OCI-LY1 (cell line): Measurements from ENCODE around the gene TMEM59.

Source experiments
- H2AFZ ChIP-seq: fragments of 200-600 bp; sonication (generic), shearing (Covaris generic); 2 replicates; pipeline ENCODE4 v1.6.0; 2014; ENCODE audit warnings: antibody characterized with exemption, mild to moderate bottlenecking, low read length
- H3F3A ChIP-seq: fragments of 200-600 bp; sonication (generic), shearing (Covaris generic); 2 replicates; pipeline ENCODE4 v1.6.0; 2014; ENCODE audit warnings: mild to moderate bottlenecking, antibody characterized with exemption, low read length, moderate library complexity; ENCODE audit not compliant: insufficient read depth
- H3K27ac ChIP-seq: fragments of 200-600 bp; sonication (generic); 2 replicates; pipeline ENCODE4 v1.5.1; 2014; ENCODE audit warnings: low read length, mixed run types, mild to moderate bottlenecking, low read depth; ENCODE audit not compliant: poor library complexity, severe bottlenecking
- H3K27me3 ChIP-seq: fragments of 200-600 bp; sonication (generic); 2 replicates; pipeline ENCODE4 v1.6.0; 2014; ENCODE audit warnings: antibody characterized with exemption, mild to moderate bottlenecking, low read length, moderate library complexity; ENCODE audit not compliant: insufficient read depth
- H3K36me3 ChIP-seq: fragments of 200-600 bp; sonication (generic); 2 replicates; pipeline ENCODE4 v1.6.1; 2014; ENCODE audit warnings: mild to moderate bottlenecking, antibody characterized with exemption, low read length, moderate library complexity, mixed read lengths; ENCODE audit not compliant: insufficient read depth
- H3K4me1 ChIP-seq: fragments of 200-600 bp; sonication (generic); 2 replicates; pipeline ENCODE4 v1.5.1; 2014; ENCODE audit warnings: mild to moderate bottlenecking, low read length, moderate library complexity; ENCODE audit not compliant: insufficient read depth, severe bottlenecking
- H3K4me2 ChIP-seq: fragments of 200-600 bp; sonication (generic), shearing (Covaris generic); 2 replicates; pipeline ENCODE4 v1.6.1; 2014; ENCODE audit warnings: low read length
- H3K4me3 ChIP-seq: fragments of 200-600 bp; sonication (generic); 2 replicates; pipeline ENCODE4 v1.5.1; 2014; ENCODE audit warnings: low read length, low read depth, mild to moderate bottlenecking, mixed read lengths; ENCODE audit not compliant: poor library complexity, severe bottlenecking
- H3K79me2 ChIP-seq: fragments of 200-600 bp; shearing (Covaris generic); 2 replicates; pipeline ENCODE4 v1.6.1; 2016; ENCODE audit warnings: mixed run types, low read length, mixed read lengths; ENCODE audit not compliant: insufficient read depth
- H3K9ac ChIP-seq: fragments of 200-600 bp; sonication (generic), shearing (Covaris generic); 2 replicates; pipeline ENCODE4 v1.6.1; 2014; ENCODE audit warnings: mild to moderate bottlenecking, low read length, mixed read lengths
- H3K9me2 ChIP-seq: fragments of 200-600 bp; sonication (generic), shearing (Covaris generic); 2 replicates; pipeline ENCODE4 v1.6.1; 2014; ENCODE audit warnings: low read depth, mild to moderate bottlenecking, low read length, mixed read lengths
- H3K9me3 ChIP-seq: fragments of 200-600 bp; shearing (Covaris generic); 2 replicates; pipeline ENCODE4 v1.6.1; 2014; ENCODE audit warnings: low read length, mixed read lengths
- H4K20me1 ChIP-seq: fragments of 200-600 bp; sonication (generic), shearing (Covaris generic); 2 replicates; pipeline ENCODE4 v1.6.0; 2016; ENCODE audit warnings: mild to moderate bottlenecking, low read length; ENCODE audit not compliant: insufficient read depth
- EZH2 ChIP-seq: fragments of 200-600 bp; sonication (generic), shearing (Covaris generic); IDR thresholded peaks from 2 replicates; pipeline ENCODE4 v1.8.0; 2017; ENCODE audit warnings: borderline replicate concordance, mixed run types, mild to moderate bottlenecking, antibody characterized with exemption, low read length, moderate library complexity, mixed read lengths
- TF ChIP-seq, protein P1 (sequence below): fragments of 200-600 bp; sonication (generic), shearing (Covaris generic); IDR thresholded peaks from 2 replicates; pipeline ENCODE4 v1.5.1; 2017; ENCODE audit warnings: mild to moderate bottlenecking, antibody characterized with exemption, low read length, moderate library complexity, mixed read lengths

TMEM59 gene

DNA sequence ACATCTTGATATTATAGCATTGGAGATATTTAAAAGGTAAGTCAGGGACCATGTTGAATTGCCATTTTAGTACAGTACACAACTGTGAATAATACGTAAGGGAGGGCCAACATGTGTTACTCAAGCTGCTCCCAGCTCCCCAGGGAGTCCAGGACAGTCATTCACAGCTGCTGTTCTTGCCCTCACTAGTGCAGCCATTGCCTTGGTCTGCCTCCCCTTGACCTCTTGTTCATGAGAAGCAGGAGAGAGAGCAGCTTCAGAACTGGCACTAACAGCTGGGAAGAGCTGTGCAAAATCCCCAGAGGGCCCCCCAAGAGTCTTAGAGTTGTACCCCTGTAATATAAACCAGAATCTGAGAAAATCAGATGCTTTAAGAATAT is 16.8 kb upstream of the TMEM59 start:
- peaks cover 19% of the 10 kb centered on the region for H3K36me3 ChIP-seq
- H2AFZ ChIP-seq = no peak overlapping the region
- no peak overlapping the region for H3K27ac ChIP-seq
- no peaks in the 10 kb centered on the region for H3K4me1 ChIP-seq
- no peaks in the 10 kb centered on the region for H3K9me2 ChIP-seq
- H3K9me3 ChIP-seq = no peaks in the 10 kb centered on the region
- no peaks in the 10 kb centered on the region for H4K20me1 ChIP-seq
- H3K4me2 ChIP-seq = no peak overlapping the region
- no peak overlapping the region for H3K4me3 ChIP-seq
- H3F3A ChIP-seq = no peaks in the 10 kb centered on the region
- no peak overlapping the region for H3K9ac ChIP-seq
- TF ChIP-seq EZH2 = no peak
- TF ChIP-seq, protein P1, sequence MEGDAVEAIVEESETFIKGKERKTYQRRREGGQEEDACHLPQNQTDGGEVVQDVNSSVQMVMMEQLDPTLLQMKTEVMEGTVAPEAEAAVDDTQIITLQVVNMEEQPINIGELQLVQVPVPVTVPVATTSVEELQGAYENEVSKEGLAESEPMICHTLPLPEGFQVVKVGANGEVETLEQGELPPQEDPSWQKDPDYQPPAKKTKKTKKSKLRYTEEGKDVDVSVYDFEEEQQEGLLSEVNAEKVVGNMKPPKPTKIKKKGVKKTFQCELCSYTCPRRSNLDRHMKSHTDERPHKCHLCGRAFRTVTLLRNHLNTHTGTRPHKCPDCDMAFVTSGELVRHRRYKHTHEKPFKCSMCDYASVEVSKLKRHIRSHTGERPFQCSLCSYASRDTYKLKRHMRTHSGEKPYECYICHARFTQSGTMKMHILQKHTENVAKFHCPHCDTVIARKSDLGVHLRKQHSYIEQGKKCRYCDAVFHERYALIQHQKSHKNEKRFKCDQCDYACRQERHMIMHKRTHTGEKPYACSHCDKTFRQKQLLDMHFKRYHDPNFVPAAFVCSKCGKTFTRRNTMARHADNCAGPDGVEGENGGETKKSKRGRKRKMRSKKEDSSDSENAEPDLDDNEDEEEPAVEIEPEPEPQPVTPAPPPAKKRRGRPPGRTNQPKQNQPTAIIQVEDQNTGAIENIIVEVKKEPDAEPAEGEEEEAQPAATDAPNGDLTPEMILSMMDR = no peak
- H3K27me3 ChIP-seq = no peaks in the 10 kb centered on the region
- no peaks in the 10 kb centered on the region for H3K79me2 ChIP-seq

DNA sequence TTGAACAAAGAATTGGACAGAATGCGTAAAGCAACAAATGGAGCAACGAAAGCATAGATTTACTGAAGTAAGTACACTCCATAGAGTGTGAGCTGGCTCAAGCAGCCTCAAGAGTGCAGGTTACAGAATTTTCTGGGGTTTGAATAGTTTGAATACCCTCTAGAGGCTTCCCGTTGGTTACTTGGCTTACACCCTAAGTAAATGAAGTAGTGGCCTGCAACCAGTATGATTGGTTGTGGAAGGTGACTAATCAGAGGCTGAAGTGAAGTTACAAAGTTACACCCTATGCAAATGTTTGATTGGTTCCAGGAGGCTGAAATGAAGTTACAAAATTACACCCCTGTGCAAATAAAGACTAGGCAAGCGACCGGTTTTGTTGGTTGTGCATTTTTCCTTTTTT is 11.3 kb upstream of the TMEM59 start:
- Histone ChIP-seq H3K79me2 (no peaks in the 10 kb centered on the region), H3F3A (no peaks in the 10 kb centered on the region), H3K4me2 (no peak overlapping the region), H3K9ac (no peak overlapping the region), H3K4me1 (no peaks in the 10 kb centered on the region), H3K36me3 (no peaks in the 10 kb centered on the region), H3K27ac (no peak overlapping the region), H3K27me3 (no peaks in the 10 kb centered on the region), H3K9me3 (no peaks in the 10 kb centered on the region), H2AFZ (no peak overlapping the region), H3K4me3 (no peak overlapping the region), H4K20me1 (no peaks in the 10 kb centered on the region), H3K9me2 (no peaks in the 10 kb centered on the region)
- TF ChIP-seq, protein P1 = no peak
- TF ChIP-seq EZH2 = no peak

DNA sequence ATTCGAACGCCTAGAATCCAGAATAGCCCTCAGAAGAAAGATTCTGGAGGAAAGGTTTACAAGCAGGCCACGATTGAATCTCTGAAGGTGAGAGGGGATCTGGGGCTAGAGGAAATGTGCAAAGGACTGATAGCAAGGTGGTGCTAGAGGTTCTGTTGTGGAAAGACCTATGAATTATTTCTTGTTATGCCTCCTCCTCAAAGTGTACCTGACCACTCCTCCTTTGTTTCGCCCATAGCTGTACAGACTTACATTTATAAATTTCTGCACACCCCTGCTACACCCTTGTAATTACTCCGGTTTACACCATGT is 1.4 kb upstream of the TMEM59 start:
- peaks cover 33% of the 10 kb centered on the region for H3K79me2 ChIP-seq
- H3K9ac ChIP-seq = peak overlapping the region; percentile 88
- no peaks in the 10 kb centered on the region for H4K20me1 ChIP-seq
- no peaks in the 10 kb centered on the region for H3K27me3 ChIP-seq
- H3K4me2 ChIP-seq = peak overlapping the region; percentile 86
- peak overlapping the region; percentile 66 for H3K27ac ChIP-seq
- H3K4me1 ChIP-seq = peaks cover 29% of the 10 kb centered on the region
- H3K4me3 ChIP-seq = peak overlapping the region; percentile 100
- TF ChIP-seq, protein P1 = peak; percentile 20; the same call in 1 of the 2 replicates
- no peak for TF ChIP-seq EZH2
- H3K9me3 ChIP-seq = no peaks in the 10 kb centered on the region
- peaks cover 4% of the 10 kb centered on the region for H3K36me3 ChIP-seq
- no peak overlapping the region for H2AFZ ChIP-seq
- H3F3A ChIP-seq = no peaks in the 10 kb centered on the region
- H3K9me2 ChIP-seq = no peaks in the 10 kb centered on the region
